Muscle of leg (tissue), 16 donors: ENCODE measurements around the gene PFN4. TPM values are rescaled to one million over a fixed set of nuclear protein-coding genes. Genes with fewer than 3 reads are reported as not detected.

Experiments used
- DNase-seq: peaks from one replicate; pipeline ENCODE4 v3.0.0; 2013
- H3K27ac ChIP-seq: one replicate; pipeline ENCODE4 v1.5.1; 2013; ENCODE audit warnings: mild to moderate bottlenecking, low read length, control low read depth
- H3K27me3 ChIP-seq: one replicate; pipeline ENCODE4 v1.6.1; 2013; ENCODE audit warnings: low read length; ENCODE audit not compliant: control insufficient read depth, insufficient read depth
- H3K36me3 ChIP-seq: one replicate; pipeline ENCODE4 v1.6.1; 2013; ENCODE audit warnings: low read length; ENCODE audit not compliant: control insufficient read depth, insufficient read depth
- H3K4me1 ChIP-seq: one replicate; pipeline ENCODE4 v1.6.1; 2013; ENCODE audit warnings: low read length; ENCODE audit not compliant: control insufficient read depth, insufficient read depth
- H3K4me3 ChIP-seq: one replicate; pipeline ENCODE4 v1.5.1; 2013; ENCODE audit warnings: low read length, control low read depth
- H3K9me3 ChIP-seq: replicated peaks from 2 replicates; pipeline ENCODE4 v1.6.1; 2013; ENCODE audit warnings: low read depth, low read length; ENCODE audit not compliant: control insufficient read depth
- WGBS: methylation state at CpG from one replicate; pipeline ENCODE4 v1.1.5; 2013; ENCODE audit warnings: missing lambda C conversion rate; ENCODE audit not compliant: insufficient coverage; 5-methylcytosine and 5-hydroxymethylcytosine counted together
- long read RNA-seq, 11 donors: transcript quantifications; one replicate each; lab custom pipeline, GENCODE V29; 2026
- polyA plus RNA-seq, 8 donors: library from polyadenylated mRNA; unstranded; fragments of 120-200 nt; gene quantifications; one replicate each; pipeline versions ENCODE4 v1.2.1 to v1.2.3, GENCODE V29; 2013; ENCODE audit warnings: inconsistent platforms in 1 of 8, low replicate concordance in 1 of 8; ENCODE audit not compliant: insufficient read length in 8 of 8, insufficient read depth in 1 of 8
- total RNA-seq: library from RNA; stranded (reverse); fragments of 120-200 nt; gene quantifications from one replicate; pipeline ENCODE4 v1.2.4, GENCODE V29; 2013

The PFN4 gene
- 1.8 TPM for total RNA-seq
- 1 to 10 TPM; 1.3 to 2.2 (median 1.7) TPM for polyA plus RNA-seq
- long read RNA-seq, donor 1, result 0 reads
- long read RNA-seq, donor 2, result 0 reads
- long read RNA-seq, donor 3, result 0 reads
- long read RNA-seq, donor 4, result 0 reads
- long read RNA-seq, donor 5, partial matches to known transcripts, result 0 of 1 reads
- long read RNA-seq, donor 5, other reads (novel, unspliced or antisense), result 0 of 1 reads
- long read RNA-seq, donor 6, result 0 reads
- long read RNA-seq, donor 7, result 0 reads
- long read RNA-seq, donor 8, result 0 reads
- long read RNA-seq, donor 9, result 0 reads
- long read RNA-seq, donor 10, result 0 reads
- long read RNA-seq, donor 11, result 0 reads

DNA sequence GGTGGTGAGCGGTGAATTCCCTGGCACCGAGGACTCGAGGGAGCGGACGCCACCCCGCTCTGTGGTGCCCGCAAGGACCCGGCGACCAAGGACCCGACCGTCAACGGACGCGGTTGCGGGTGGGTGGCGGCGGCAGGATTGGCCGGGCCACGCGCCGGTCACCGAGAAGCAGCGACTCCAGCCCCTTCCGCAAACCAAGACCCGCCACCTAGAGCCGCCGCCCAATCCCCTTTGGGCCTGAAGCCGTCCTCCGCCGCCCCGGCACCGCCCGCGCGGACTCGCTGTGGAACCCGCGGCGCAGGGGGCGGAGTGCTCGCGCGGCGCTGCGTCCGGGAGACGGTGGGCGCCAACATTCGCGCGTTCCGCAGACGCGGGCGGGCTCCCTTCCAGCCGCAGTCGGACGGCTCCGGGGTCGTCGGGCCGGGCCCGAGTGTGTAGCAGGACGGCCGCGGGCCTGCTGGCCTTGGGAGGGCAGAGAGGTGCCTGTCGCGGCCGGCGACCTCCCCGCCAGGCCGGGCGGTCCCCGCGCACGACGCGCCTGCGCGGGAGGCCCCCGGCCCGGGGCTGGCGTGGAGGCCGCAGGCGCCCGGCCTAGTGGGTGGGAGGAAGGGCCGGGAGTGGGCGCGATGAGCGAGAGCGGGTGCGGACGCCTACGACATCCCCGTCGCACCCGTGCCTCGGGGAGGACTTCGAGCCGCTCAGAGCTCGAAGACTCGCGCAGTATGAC is at the start of gene PFN4, which contains the start of gene FAM228B:
TSS of gene PFN4 (minus strand) at position 140 of the 727 bp plus-strand sequence. CDS start 799 bp downstream, outside the sequence.
TSS of gene FAM228B (plus strand) at position 275 of the 727 bp plus-strand sequence. CDS start 893 bp downstream, outside the sequence.
- H3K27me3 ChIP-seq, result no peaks in the 10 kb centered on the region
- WGBS, result under 1% methylated on average over 103 of the region's 103 CpGs
- H3K4me1 ChIP-seq, result peaks cover 25% of the 10 kb centered on the region
- H3K9me3 ChIP-seq, result no peaks in the 10 kb centered on the region
- peak; percentile 94 for DNase-seq
- H3K4me3 ChIP-seq, result peak within 1 kb of the TSS; percentile 58
- H3K36me3 ChIP-seq, result no peaks in the 10 kb centered on the region
- H3K27ac ChIP-seq, result peak within 1 kb of the TSS; percentile 98

GRCh38 chr2:24169023-24169422 is 45.9 kb upstream of the PFN4 start:
- Histone ChIP-seq H3K4me3 (no peak overlapping the region), H3K27me3 (no peaks in the 10 kb centered on the region), H3K27ac (no peak overlapping the region), H3K9me3 (no peaks in the 10 kb centered on the region), H3K4me1 (no peaks in the 10 kb centered on the region), H3K36me3 (no peaks in the 10 kb centered on the region)
- DNase-seq, result no peak
- WGBS, result 90% methylated on average over 3 of the region's 5 CpGs

- H3K4me3 ChIP-seq, result no peak overlapping the region
- WGBS, result 56% methylated on average over 6 of the region's 8 CpGs
- no peak overlapping the region for H3K27ac ChIP-seq
- H3K36me3 ChIP-seq, result no peaks in the 10 kb centered on the region
- DNase-seq, result peak; percentile 16
- no peaks in the 10 kb centered on the region for H3K27me3 ChIP-seq
- H3K4me1 ChIP-seq, result no peaks in the 10 kb centered on the region
- H3K9me3 ChIP-seq, result peaks cover 2% of the 10 kb centered on the region
Observed at GRCh38 chr2:24164416-24164973, 41.4 kb upstream of the PFN4 start.

DNA sequence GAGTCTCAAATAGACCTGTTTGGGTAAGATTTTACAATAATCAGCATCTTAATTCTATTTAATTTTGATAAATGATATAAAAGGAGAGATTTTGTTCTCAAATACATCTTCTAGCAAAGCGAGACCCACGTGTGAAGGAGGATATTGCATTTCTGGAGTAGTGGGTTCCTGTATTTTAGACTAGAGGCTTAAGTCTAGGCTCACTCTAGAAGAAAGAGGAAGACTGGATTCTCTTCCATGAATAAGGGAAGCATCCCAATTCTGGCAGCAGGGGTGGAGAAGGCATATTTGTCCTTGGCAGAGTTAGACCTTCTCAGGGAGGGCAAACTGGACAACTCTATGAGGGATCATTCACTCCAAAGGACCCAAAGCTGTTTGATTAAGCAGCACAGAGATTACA is 40.5 kb upstream of the PFN4 start:
- Histone ChIP-seq H3K4me3 (no peak overlapping the region), H3K4me1 (no peaks in the 10 kb centered on the region), H3K27me3 (no peaks in the 10 kb centered on the region), H3K36me3 (peaks cover 3% of the 10 kb centered on the region), H3K9me3 (peaks cover 2% of the 10 kb centered on the region), H3K27ac (no peak overlapping the region)
- no peak for DNase-seq
- WGBS, result 70% methylated on average over 2 of the region's 2 CpGs

DNA sequence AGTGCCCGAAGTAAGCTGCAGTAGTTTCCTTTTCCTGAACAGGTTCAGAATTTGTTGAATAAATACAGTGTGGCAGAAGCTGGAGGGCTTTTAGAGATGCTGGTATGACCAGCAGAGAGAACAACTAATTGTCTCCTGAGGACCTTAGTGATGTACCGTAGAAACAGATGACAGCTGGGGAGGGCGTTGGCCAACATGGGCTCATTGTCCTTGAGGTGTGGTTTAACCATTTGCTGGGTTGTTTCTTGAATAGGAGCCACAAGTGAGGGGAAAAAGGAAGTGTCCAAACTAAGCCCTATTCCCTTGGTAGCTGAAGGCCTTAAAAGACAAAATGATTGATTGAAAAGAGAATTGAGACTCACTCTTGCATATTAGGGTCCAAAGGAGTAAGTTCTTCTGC is 40.1 kb upstream of the PFN4 start:
- H3K27ac ChIP-seq, result no peak overlapping the region
- H3K4me1 ChIP-seq, result no peaks in the 10 kb centered on the region
- no peak for DNase-seq
- no peak overlapping the region for H3K4me3 ChIP-seq
- peaks cover 4% of the 10 kb centered on the region for H3K36me3 ChIP-seq
- no peaks in the 10 kb centered on the region for H3K27me3 ChIP-seq
- peaks cover 2% of the 10 kb centered on the region for H3K9me3 ChIP-seq
- WGBS, result 61% methylated on average over 2 of the region's 3 CpGs

DNA sequence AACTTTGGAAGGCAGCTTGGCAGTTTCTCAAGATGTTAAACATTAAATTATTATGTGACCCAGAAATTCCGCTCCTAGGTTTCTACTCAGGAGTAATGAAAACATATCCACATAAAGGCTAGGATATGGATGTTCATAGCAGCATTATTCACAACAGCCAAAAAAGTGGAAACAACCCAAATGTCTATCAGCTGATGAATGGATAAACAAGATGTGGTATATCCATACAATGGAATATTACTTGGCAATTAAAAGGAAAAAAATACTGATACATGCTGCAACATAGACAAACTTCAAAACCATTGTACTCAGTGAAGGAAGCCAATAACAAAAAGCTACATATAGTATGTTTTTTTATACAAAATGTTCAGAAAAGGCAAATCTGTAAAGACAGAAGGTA is 39.4 kb upstream of the PFN4 start:
- Histone ChIP-seq H3K4me3 (no peak overlapping the region), H3K4me1 (no peaks in the 10 kb centered on the region), H3K27me3 (no peaks in the 10 kb centered on the region), H3K27ac (no peak overlapping the region), H3K9me3 (peaks cover 2% of the 10 kb centered on the region), H3K36me3 (peaks cover 4% of the 10 kb centered on the region)
- WGBS, result no CpG with 5 or more reads among the region's 1 CpG
- DNase-seq, result no peak

GRCh38 chr2:24160761-24161160 is 37.6 kb upstream of the PFN4 start:
- DNase-seq, result no peak
- Histone ChIP-seq H3K4me3 (no peak overlapping the region), H3K27me3 (no peaks in the 10 kb centered on the region), H3K27ac (no peak overlapping the region), H3K4me1 (no peaks in the 10 kb centered on the region), H3K9me3 (peaks cover 2% of the 10 kb centered on the region), H3K36me3 (peaks cover 4% of the 10 kb centered on the region)

DNA sequence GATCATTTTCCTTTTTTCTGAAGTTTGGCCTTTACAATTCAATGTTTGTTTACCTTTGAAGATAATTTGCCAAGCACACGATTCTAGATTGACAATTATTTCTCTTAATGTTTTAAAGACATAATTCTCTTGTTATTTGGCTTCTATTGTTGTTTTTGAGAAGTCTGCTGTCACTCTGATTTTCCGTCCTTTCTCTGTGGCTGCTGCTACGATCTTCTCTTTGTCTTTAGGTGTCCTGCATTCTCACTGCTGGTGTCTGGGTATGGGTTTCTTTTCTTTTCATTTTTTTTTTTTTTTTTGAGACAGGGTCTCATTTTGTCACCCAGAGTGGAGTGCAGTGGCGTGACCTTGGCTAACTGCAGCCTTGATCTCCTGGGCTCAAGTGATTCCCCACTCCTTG is 36.6 kb upstream of the PFN4 start:
- peaks cover 2% of the 10 kb centered on the region for H3K9me3 ChIP-seq
- no peak overlapping the region for H3K4me3 ChIP-seq
- DNase-seq, result no peak
- H3K4me1 ChIP-seq, result no peaks in the 10 kb centered on the region
- WGBS, result no CpG with 5 or more reads among the region's 4 CpGs
- H3K27ac ChIP-seq, result no peak overlapping the region
- no peaks in the 10 kb centered on the region for H3K27me3 ChIP-seq
- H3K36me3 ChIP-seq, result peaks cover 4% of the 10 kb centered on the region

DNA sequence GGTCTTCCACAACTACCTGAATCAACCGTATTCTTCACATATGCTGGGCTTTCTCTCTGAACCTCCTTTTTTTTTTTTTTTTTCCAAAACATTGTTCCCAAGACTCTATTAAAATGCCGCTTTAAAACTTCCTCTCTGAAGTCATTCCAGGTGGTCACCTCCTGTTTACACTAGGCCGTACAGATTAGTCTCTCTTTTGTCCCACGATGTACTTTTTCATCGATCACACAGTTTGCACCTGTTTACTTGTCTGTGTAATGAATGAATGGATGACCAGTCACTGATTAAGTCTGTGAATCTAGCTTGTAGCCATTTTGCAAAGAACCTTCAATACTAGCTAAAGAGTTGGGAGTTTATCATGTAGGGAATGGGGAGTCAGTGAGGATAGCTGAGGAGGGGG is 35.0 kb upstream of the PFN4 start:
- H3K36me3 ChIP-seq, result peaks cover 5% of the 10 kb centered on the region
- no CpG with 5 or more reads among the region's 5 CpGs for WGBS
- DNase-seq, result no peak
- H3K4me1 ChIP-seq, result no peaks in the 10 kb centered on the region
- no peak overlapping the region for H3K27ac ChIP-seq
- no peak overlapping the region for H3K4me3 ChIP-seq
- H3K27me3 ChIP-seq, result no peaks in the 10 kb centered on the region
- H3K9me3 ChIP-seq, result peaks cover 2% of the 10 kb centered on the region

DNA sequence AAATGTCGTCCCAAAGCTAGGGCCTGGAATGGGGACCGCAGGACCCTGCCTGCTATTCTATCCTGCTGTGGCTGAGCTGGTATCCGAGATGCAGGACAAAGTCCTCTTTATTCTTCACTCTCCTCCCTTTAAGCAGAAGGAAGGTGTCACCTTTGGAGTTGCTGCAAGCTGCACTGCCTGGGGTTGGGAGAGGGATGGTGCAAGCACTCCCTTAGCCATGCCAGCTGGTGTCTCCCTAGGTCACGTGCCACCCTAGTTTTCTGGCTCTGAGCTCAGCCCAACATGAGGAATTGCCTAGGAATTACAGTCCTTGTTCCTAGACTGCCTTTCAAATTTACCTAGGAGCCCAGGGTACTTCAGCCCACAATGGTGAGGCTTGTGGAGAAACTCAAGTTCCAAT is 30.3 kb upstream of the PFN4 start:
- WGBS, result 96% methylated on average over 2 of the region's 4 CpGs
- DNase-seq, result no peak
- no peak overlapping the region for H3K27ac ChIP-seq
- no peaks in the 10 kb centered on the region for H3K4me1 ChIP-seq
- H3K9me3 ChIP-seq, result no peaks in the 10 kb centered on the region
- H3K27me3 ChIP-seq, result no peaks in the 10 kb centered on the region
- H3K36me3 ChIP-seq, result peaks cover 8% of the 10 kb centered on the region
- H3K4me3 ChIP-seq, result no peak overlapping the region
